GM21528 (cell line): ENCODE data around the gene CMSS1.

ENCODE experiments used
- ATAC-seq: cut with Tn5 transposase; IDR thresholded peaks from one replicate; pipeline ENCODE4 v1.9.1; 2021; ENCODE audit warnings: mild to moderate bottlenecking, moderate library complexity; ENCODE audit not compliant: unreplicated experiment, low FRiP score

Gene CMSS1

GRCh38 chr3:100117093-100117492 lies 299.4 kb downstream of the CMSS1 start:
- no peak for ATAC-seq

GRCh38 chr3:100120012-100120411 lies 302.4 kb downstream of the CMSS1 start:
- ATAC-seq: no peak

- no peak for ATAC-seq
These were observed 303.0 kb downstream of the CMSS1 start for GRCh38 chr3:100120693-100121092.

GRCh38 chr3:100122321-100122720 lies 304.7 kb downstream of the CMSS1 start:
- ATAC-seq: no peak

DNA sequence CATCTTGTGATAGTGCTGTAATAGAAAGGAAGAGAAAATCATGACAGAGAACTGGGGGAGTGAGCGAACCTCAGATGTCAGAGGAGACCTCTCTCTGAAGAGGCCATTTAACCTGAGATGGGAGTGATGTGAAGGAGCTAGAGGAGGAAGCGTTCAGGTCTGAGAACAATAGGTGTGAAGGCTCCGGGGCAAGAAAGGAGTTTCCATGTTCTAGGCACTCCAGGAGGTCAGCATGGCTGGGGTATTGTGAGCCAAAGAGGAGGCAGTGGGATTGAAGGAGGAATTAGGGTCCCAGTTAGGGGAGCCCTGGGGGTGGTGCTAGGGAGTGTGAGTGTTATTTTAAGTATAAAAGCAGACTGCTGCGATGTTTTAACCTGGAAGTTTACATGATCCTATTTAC lies 305.4 kb downstream of the CMSS1 start:
- no peak for ATAC-seq

- no peak for ATAC-seq
These were observed 306.6 kb downstream of the CMSS1 start for GRCh38 chr3:100124201-100124761.

GRCh38 chr3:100125161-100125938 lies 307.7 kb downstream of the CMSS1 start:
- ATAC-seq: no peak

GRCh38 chr3:100127792-100128191 lies 310.1 kb downstream of the CMSS1 start:
- ATAC-seq: no peak

DNA sequence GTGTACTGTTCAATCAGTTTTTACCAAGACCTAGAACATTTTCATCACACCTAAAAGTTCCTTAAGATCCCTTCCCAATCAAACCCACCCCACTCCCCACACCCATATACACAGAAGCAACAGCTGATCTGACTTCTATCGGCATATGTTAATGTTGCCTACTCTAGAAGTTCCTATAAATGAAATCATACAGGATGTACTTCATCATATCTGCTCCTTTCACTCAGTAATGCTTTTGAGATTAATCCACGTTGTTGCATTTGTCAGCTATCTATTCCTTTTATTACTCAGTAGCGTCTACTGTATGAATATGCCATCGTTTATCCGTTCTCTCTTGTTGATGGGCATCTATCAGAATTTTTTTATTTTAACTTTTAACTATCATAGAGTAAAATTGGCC lies 310.9 kb downstream of the CMSS1 start:
- ATAC-seq: no peak

DNA sequence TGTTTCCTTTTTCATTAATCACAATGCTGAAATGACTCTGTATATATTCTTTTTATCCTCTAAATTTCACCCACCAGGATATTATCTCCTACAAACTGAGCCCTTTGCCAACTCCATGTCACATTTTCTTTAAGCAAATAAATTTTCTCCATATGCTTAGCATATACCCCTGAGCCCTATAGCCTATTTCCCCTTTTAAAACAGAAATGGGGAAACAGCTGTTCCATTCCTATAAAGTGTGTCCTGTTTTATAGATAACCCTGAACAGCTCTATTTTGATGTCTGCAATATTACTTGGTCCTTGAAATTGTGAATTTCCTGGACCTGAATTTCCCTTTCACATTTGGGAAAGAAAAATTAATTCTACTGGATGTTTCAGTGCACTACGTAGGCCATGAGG lies 312.3 kb downstream of the CMSS1 start:
- no peak for ATAC-seq

GRCh38 chr3:100131241-100131640 lies 313.6 kb downstream of the CMSS1 start:
- no peak for ATAC-seq

- no peak for ATAC-seq
These were observed 319.3 kb downstream of the CMSS1 start for GRCh38 chr3:100136921-100137320.

GRCh38 chr3:100140976-100141375 lies 323.3 kb downstream of the CMSS1 start:
- no peak for ATAC-seq

GRCh38 chr3:100141586-100141985 lies 323.9 kb downstream of the CMSS1 start:
- ATAC-seq: no peak

DNA sequence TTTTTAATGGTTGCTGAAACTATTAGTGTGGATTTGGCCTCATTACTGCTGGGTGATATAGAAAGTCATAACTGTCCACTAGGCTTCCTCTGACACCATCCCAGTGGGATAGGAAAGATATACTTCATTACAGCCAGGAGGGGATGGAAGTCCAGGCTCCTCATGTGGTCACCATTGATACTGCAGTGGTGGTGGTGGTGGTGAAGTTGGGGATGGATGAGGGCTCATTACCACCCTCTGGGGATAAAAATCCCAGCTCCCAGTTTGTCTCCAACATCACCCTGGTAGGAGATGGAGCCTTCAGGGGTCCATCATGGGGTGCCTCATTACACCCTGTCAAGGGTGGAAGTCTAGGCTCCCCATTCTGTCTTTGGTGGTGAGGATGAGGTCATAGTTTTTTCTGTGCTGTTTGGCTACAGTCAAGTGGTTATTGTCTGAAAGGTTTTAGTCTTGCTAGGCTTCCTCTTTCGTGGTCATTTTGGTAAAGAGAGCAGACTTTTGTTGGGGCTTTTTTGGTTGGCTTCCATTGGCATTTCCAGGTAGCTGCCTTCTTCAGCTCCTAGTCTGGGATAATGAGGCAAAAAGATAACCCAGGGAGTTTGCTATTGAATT lies 326.7 kb downstream of the CMSS1 start:
- no peak for ATAC-seq

GRCh38 chr3:100149130-100149529 lies 331.5 kb downstream of the CMSS1 start:
- no peak for ATAC-seq

- ATAC-seq: no peak
These were observed 332.2 kb downstream of the CMSS1 start for GRCh38 chr3:100149713-100150415.

- no peak for ATAC-seq
These were observed 332.8 kb downstream of the CMSS1 start for GRCh38 chr3:100150473-100150872.

DNA sequence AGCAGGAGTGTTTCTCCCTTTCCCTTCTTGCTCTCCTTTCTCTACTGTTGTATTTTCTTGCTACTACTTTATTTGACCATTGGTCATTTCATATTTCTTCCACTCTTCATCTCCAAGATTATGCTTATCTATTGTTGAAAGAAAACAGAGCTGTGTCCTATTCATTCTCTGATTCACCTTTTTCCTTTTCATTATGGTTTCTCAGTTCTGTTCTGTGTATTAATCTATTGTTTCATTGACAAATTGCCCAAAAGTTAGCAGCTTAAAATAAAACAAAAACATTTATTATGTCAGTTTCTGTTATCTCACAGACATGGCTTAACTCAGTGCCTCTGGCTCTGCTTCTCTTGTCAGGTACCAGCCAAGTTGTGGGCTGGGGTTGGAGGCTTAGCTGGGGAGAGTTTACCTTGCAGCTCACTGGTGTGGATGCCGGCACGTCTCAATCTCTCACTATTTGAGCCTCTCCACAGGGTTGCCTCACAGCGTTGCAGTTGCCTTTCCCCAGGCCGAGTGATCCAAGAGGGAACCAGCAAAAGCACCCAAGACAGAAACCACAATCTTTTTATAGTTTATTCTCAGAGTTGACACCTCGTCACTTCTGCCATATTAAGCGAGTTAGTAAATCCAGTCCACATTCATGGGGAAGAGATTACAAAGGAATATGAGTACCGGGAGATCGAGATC lies 333.5 kb downstream of the CMSS1 start:
- ATAC-seq: no peak

GRCh38 chr3:100154171-100154570 lies 336.5 kb downstream of the CMSS1 start:
- no peak for ATAC-seq

- no peak for ATAC-seq
These were observed 337.5 kb downstream of the CMSS1 start for GRCh38 chr3:100155128-100155527.
